ENCODE measurements around the gene ADAMTS10. TPM values are rescaled to one million over a fixed set of nuclear protein-coding genes. Genes with fewer than 3 reads are reported as not detected.

The ADAMTS10 gene
- total and polyA plus RNA-seq, 11 donors, result 4.3 to 14.7 (median 7.4) TPM

DNA sequence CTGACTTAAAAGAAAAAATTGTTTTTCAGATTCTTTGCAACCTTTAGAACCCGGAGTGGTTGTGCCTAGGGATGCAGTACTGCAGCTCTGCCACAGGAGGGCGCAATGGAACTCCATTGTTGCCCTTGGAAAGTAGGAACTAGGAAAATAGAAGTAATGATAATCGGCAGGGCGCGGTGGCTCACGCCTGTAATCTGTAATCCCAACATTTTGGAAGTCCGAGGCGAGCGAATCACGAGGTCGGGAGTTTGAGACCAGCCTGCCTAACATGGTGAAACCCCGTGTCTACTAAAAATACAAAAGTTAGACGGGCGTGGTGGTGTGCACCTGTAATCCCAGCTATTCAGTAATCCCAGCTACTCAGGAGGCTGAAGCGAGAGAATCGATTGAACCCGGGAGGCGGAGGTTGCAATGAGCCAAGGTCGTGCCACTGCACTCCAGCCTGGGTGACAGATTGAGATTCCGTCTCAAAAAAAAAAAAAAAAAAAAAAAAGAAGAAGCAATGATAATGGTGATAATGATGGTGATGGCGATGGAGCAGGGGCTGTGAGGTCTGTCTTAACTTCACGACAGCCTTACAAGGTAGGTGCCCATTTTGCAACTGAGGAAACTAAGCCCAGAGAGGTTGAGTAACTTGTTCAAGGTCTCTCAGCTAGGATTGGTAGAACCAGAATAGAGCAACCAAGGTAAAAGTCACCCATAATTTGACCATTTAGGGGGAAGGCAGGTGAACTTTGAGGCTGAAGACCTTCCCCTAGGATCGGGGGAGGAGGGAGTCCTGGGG, 5.5 kb upstream of the ADAMTS10 start:
- H3K27me3 ChIP-seq, result peaks cover 0 to 5% (median 0%) of the 10 kb centered on the region in 9 donors
- ATAC-seq, result peak in 2 of 4 donors; percentile 40 to 53
- intact Hi-C loops (cut with DNase I), result loop anchor here in 3 of 10 donors (5.0 kb wide), 1 partner anchor 34 kb away; no protein-coding TSS in a partner anchor

DNA sequence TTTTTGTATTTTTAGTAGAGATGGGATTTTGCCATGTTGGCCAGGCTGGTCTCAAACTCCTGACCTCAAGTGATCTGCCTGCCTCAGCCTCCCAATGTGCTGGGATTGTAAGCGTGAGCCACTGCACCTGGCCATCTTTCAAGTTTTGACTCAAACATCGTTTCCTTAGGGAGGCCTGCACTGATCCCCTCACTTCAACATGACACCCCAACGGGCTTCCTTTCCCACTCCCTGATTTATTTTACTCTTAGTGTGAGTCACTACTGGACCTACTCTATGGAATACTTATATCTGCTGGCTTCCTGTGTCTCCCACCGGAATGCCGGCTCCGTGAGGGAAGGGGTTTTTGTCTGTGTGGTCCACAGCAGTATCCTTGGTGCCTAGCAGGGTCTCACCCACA, 4.5 kb upstream of the ADAMTS10 start:
- H3K36me3 ChIP-seq, result no peaks in the 10 kb centered on the region
- ATAC-seq (no peak), DNase-seq (no peak)
- H3K27ac ChIP-seq, result no peak overlapping the region
- intact Hi-C loops (cut with DNase I), result loop anchor here in 3 of 10 donors (5.0 kb wide), 1 partner anchor 33 kb away; no protein-coding TSS in a partner anchor
- TF ChIP-seq POLR2A (IDR thresholded peaks at IDR 0.05), result no peak
- TF ChIP-seq, protein P1, sequence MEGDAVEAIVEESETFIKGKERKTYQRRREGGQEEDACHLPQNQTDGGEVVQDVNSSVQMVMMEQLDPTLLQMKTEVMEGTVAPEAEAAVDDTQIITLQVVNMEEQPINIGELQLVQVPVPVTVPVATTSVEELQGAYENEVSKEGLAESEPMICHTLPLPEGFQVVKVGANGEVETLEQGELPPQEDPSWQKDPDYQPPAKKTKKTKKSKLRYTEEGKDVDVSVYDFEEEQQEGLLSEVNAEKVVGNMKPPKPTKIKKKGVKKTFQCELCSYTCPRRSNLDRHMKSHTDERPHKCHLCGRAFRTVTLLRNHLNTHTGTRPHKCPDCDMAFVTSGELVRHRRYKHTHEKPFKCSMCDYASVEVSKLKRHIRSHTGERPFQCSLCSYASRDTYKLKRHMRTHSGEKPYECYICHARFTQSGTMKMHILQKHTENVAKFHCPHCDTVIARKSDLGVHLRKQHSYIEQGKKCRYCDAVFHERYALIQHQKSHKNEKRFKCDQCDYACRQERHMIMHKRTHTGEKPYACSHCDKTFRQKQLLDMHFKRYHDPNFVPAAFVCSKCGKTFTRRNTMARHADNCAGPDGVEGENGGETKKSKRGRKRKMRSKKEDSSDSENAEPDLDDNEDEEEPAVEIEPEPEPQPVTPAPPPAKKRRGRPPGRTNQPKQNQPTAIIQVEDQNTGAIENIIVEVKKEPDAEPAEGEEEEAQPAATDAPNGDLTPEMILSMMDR (IDR thresholded peaks at IDR 0.05), result no peak
- H3K27me3 ChIP-seq, result peaks cover 0 to 4% (median 0%) of the 10 kb centered on the region in 9 donors
- no peak overlapping the region for H3K4me3 ChIP-seq
- H3K9me3 ChIP-seq, result no peaks in the 10 kb centered on the region
- peaks cover 0 to 13% (median 5%) of the 10 kb centered on the region in 12 donors for H3K4me1 ChIP-seq
- 32 to 37% (median 35%) methylated on average over 6 of the region's 6 CpGs for WGBS, 4 donors

More for the DNA sequence above, 5.5 kb upstream of the ADAMTS10 start:
- peaks cover 0 to 13% (median 5%) of the 10 kb centered on the region in 12 donors for H3K4me1 ChIP-seq
- no peak overlapping the region for H3K27ac ChIP-seq
- TF ChIP-seq, protein P1 (IDR thresholded peaks at IDR 0.05), result peak; percentile 74 to 96 (median 82)
- TF ChIP-seq POLR2A (IDR thresholded peaks at IDR 0.05), result no peak
- no peaks in the 10 kb centered on the region for H3K36me3 ChIP-seq
- 37 to 44% (median 40%) methylated on average over 21 to 23 of the region's 23 CpGs for WGBS, 4 donors
- H3K4me3 ChIP-seq, result no peak overlapping the region
- DNase-seq, result peak in 4 of 5 donors; percentile 49 to 82 (median 60)
- H3K9me3 ChIP-seq, result no peaks in the 10 kb centered on the region

DNA sequence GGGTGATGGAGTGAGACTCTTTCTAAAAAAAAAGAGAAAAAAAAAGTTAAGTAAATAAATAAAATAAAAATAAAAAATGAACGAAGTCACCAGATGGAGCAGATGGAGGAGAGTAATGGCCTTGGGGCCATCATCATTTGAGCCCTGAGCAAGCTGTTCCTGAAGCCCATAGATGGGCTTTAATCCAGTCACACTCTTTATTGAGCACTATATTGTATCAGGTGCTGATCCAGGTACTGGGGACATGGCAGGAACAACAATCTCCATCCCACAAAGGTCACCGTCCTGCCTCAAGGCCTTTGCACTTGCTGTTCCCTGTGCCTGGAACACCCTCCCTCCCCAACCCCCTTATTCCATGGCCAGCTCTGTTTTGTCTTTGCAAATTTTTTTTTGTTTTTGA, 3.9 kb upstream of the ADAMTS10 start:
- DNase-seq (no peak), ATAC-seq (no peak)
- no peak for TF ChIP-seq POLR2A (IDR thresholded peaks at IDR 0.05)
- TF ChIP-seq, protein P1 (IDR thresholded peaks at IDR 0.05), result no peak
- Histone ChIP-seq H3K4me1 (peaks cover 0 to 16% (median 5%) of the 10 kb centered on the region in 12 donors), H3K4me3 (no peak overlapping the region), H3K27ac (no peak overlapping the region), H3K9me3 (no peaks in the 10 kb centered on the region), H3K27me3 (peaks cover 0 to 4% (median 0%) of the 10 kb centered on the region in 9 donors), H3K36me3 (no peaks in the 10 kb centered on the region)
- WGBS, 4 donors, result 71 to 85% (median 81%) methylated on average over 2 of the region's 2 CpGs
- intact Hi-C loops (cut with DNase I), result no loop called here

DNA sequence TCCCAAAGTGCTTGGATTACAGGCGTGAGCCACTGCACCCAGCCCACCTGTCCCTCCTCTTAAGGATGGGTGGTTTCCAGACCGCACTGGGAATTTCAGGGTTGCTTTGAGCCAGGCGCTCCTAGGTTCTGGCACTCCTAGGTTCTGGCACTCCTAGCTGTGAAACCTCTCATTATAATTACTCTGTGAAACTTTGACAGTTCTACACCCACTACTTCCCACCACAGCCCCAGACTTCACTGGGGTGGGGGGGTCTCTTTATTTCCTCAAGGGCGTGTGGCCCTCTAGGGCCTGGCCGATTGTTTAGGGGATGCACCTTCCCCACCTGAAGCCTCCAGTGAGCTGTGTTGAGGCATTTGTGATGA, 2.3 kb upstream of the ADAMTS10 start:
- no peak for TF ChIP-seq POLR2A (IDR thresholded peaks at IDR 0.05)
- TF ChIP-seq, protein P1 (IDR thresholded peaks at IDR 0.05), result no peak
- no peak for ATAC-seq
- intact Hi-C loops (cut with DNase I), result no loop called here
- Histone ChIP-seq H3K27ac (peak overlapping the region in 1 of 12 donors; percentile 84), H3K27me3 (peaks cover 0 to 6% (median 0%) of the 10 kb centered on the region in 9 donors), H3K4me1 (peaks cover 0 to 26% (median 13%) of the 10 kb centered on the region in 12 donors), H3K9me3 (no peaks in the 10 kb centered on the region), H3K36me3 (no peaks in the 10 kb centered on the region), H3K4me3 (no peak overlapping the region)
- WGBS, 4 donors, result 55 to 76% (median 60%) methylated on average over 3 to 5 of the region's 5 CpGs
- DNase-seq, result no peak

Measured in heart left ventricle (tissue), 16 donors.